ENCODE data around the gene BLZF1. TPM values are rescaled to one million over a fixed set of nuclear protein-coding genes. Genes with fewer than 3 reads are reported as not detected.

The BLZF1 gene
- polyA plus RNA-seq, 1 donor = 22.5 TPM

DNA sequence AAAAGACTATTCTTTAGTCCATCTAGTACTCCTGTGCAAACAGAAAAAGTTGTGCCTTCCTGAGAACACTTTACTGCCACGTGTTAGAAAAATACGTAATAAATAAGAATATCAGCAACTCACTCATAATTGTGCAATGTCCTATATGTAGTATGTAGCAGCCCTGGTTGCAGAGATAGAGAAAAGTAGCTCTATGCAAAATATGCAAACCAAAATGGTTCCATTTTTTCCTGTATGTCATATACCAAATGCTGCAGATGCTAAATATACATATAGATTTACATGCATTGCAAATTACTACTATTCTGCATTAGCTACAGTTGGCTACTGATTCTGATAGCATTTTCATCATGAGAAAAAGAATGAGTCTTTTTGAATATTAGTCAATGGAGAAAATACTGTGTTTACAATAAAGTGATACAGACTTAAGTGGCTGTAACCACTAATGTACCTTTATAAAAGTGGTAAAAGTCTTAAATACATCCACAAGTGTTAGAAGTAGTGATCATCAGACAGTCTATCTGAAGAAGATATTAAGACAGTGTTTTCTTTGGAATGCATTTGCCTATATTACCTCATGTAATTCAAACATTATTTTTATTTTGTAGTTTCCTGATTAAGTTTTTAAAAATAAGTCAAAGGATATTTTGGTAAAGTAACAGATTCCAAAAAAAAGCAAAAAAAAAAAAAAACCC, 20.2 kb upstream of the BLZF1 start:
- H3K4me1 ChIP-seq (ENCODE audit: control insufficient read depth, insufficient read depth, low read length) = peaks cover 24% of the 10 kb centered on the region
- no peak for DNase-seq
- no peaks in the 10 kb centered on the region for H3K27me3 ChIP-seq (ENCODE audit: control insufficient read depth, insufficient read depth, low read length)
- no peak overlapping the region for H3K4me3 ChIP-seq (ENCODE audit: low read length)
- 20% methylated on average over 1 of the region's 2 CpGs for WGBS (ENCODE audit: insufficient coverage, low lambda C conversion rate)
- no peak overlapping the region for H3K27ac ChIP-seq (ENCODE audit: low read length)
- no peaks in the 10 kb centered on the region for H3K9me3 ChIP-seq (ENCODE audit: control insufficient read depth, low read depth, low read length)
- no peaks in the 10 kb centered on the region for H3K36me3 ChIP-seq (ENCODE audit: control insufficient read depth, insufficient read depth, low read length)

DNA sequence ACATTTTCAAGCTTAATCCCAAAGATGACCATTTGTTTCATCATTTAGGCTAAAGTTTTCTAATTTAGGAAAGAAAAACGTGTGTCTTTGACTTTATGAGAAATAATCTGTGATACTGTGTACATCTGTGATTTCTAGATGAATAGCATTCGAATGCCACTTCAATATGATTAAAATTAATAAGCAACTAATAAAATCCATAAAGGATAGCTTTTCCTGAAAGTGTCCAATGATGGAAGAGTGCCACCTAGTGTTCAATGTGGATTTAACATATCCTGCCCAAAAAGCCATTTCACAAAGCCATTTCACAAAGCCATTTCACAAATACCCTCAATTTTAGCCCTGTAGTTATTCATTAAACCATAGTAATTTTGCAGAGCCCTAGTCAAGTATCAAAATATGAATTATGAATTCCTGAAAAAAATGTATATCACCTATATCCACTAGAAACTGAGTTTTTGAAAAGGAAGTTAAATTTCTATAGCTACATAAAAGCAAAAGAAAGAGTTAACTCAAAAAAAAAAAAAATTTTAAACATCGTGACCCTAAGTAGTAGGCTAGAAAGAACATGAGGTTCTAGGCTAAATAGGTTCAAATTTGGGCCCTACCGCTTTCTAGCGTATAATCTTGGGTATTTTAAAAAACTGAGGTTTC, 19.5 kb upstream of the BLZF1 start:
- Histone ChIP-seq H3K4me3 (ENCODE audit: low read length) (no peak overlapping the region), H3K27me3 (ENCODE audit: control insufficient read depth, insufficient read depth, low read length) (no peaks in the 10 kb centered on the region), H3K36me3 (ENCODE audit: control insufficient read depth, insufficient read depth, low read length) (no peaks in the 10 kb centered on the region), H3K4me1 (ENCODE audit: control insufficient read depth, insufficient read depth, low read length) (peaks cover 24% of the 10 kb centered on the region), H3K9me3 (ENCODE audit: control insufficient read depth, low read depth, low read length) (no peaks in the 10 kb centered on the region), H3K27ac (ENCODE audit: low read length) (no peak overlapping the region)
- WGBS (ENCODE audit: insufficient coverage, low lambda C conversion rate) = 50% methylated on average over 2 of the region's 5 CpGs
- peak in 1 of 2 donors; percentile 41 for DNase-seq

DNA sequence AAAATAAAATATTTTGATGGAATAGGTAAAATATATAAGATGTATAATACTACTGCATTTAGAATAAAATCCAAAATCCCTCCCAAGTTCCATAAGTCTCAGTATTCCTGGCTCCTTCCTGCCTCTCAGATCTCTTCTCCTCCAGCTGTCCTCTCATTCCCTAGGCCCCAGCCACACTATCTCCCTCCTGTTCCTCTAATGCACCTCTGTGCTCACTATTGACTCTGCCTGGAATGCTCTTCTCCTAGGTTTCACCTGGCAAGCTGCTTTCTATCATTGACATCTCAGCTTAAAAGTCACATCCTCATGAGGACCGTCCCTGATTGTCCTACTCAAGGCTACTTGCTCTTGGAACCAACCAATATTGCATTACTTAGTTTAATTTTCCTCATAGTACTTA, 7.6 kb upstream of the BLZF1 start:
- Histone ChIP-seq H3K27ac (ENCODE audit: low read length) (no peak overlapping the region), H3K27me3 (ENCODE audit: control insufficient read depth, insufficient read depth, low read length) (no peaks in the 10 kb centered on the region), H3K9me3 (ENCODE audit: control insufficient read depth, low read depth, low read length) (no peaks in the 10 kb centered on the region), H3K36me3 (ENCODE audit: control insufficient read depth, insufficient read depth, low read length) (no peaks in the 10 kb centered on the region), H3K4me1 (ENCODE audit: control insufficient read depth, insufficient read depth, low read length) (no peaks in the 10 kb centered on the region), H3K4me3 (ENCODE audit: low read length) (no peak overlapping the region)
- DNase-seq = no peak
- WGBS (ENCODE audit: insufficient coverage, low lambda C conversion rate) = no CpG with 5 or more reads among the region's 1 CpG

DNA sequence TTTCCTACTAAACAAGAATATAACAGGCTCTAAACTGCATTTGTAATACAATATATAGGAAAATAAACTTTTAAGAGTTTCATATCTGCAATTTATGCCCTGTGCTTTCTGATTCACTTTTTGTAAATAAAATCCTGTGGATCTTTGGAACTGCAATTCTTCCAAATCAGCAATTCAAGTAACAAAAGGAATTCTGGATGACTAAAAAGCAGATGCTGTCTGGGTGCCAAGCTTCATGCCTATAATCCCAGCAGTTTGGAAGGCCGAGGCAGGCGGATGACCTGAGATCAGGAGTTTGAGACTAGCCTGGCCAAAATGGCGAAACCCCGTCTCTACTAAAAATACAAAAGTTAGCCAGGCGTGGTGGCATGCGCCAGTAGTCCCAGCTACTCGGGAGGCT, 6.7 kb upstream of the BLZF1 start:
- no peaks in the 10 kb centered on the region for H3K36me3 ChIP-seq (ENCODE audit: control insufficient read depth, insufficient read depth, low read length)
- WGBS (ENCODE audit: insufficient coverage, low lambda C conversion rate) = no CpG with 5 or more reads among the region's 7 CpGs
- DNase-seq = no peak

DNA sequence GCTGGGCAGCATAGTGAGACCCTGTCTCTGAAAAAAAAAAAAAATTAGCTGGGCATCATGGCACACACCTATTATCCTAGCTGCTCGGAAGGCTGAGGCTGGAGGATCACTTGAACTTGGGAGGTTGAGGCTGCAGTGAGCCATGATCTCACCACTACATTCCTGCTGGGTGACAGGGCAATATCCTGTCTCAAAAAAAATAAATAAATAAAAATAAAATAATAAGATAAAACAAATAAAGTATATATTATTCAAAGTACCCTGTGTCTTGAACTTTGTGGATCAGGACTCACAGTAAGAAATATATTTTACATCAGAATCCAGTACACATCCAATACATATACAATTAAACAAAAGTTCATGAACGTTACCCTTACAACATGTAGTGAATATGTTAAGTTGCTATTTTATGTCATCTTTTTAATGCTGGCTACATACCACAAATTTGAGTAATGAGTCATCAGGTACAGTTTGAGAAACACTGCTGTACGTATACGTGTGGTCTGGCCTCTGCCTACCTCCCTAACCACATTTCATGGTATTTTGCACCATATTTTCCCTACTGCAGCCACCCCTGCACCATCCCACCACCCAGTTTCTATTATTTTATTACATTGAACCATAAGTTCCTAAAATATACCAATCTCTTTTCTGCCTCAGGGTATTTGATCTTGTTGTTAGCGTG, 4.8 kb upstream of the BLZF1 start:
- Histone ChIP-seq H3K27me3 (ENCODE audit: control insufficient read depth, insufficient read depth, low read length) (no peaks in the 10 kb centered on the region), H3K4me1 (ENCODE audit: control insufficient read depth, insufficient read depth, low read length) (no peaks in the 10 kb centered on the region), H3K4me3 (ENCODE audit: low read length) (no peak overlapping the region), H3K9me3 (ENCODE audit: control insufficient read depth, low read depth, low read length) (no peaks in the 10 kb centered on the region), H3K27ac (ENCODE audit: low read length) (no peak overlapping the region), H3K36me3 (ENCODE audit: control insufficient read depth, insufficient read depth, low read length) (no peaks in the 10 kb centered on the region)
- DNase-seq = no peak
- WGBS (ENCODE audit: insufficient coverage, low lambda C conversion rate) = 100% methylated on average over 1 of the region's 5 CpGs

More for the DNA sequence above, 6.7 kb upstream of the BLZF1 start:
- Histone ChIP-seq H3K4me3 (ENCODE audit: low read length) (no peak overlapping the region), H3K27me3 (ENCODE audit: control insufficient read depth, insufficient read depth, low read length) (no peaks in the 10 kb centered on the region), H3K9me3 (ENCODE audit: control insufficient read depth, low read depth, low read length) (no peaks in the 10 kb centered on the region), H3K27ac (ENCODE audit: low read length) (no peak overlapping the region), H3K4me1 (ENCODE audit: control insufficient read depth, insufficient read depth, low read length) (no peaks in the 10 kb centered on the region)

DNA sequence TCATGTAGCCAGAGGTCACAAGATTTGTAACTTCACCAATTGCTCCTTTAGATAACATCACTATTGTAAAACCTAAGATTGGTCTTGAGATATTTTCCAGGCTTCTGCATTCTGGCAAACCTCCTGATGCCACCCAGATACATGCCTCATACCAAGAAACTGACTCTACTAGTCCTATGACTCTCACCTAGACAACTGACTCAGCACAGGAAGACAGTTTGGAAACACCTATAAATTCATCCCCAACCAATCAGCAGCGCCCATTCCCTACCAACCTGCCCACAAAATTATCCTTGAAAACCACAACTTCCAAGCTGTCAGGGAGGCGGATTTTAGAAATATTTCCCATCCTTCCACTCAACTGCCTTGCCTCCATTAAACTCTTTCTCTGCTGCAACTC, 3.0 kb upstream of the BLZF1 start:
- H3K9me3 ChIP-seq (ENCODE audit: control insufficient read depth, low read depth, low read length) = no peaks in the 10 kb centered on the region
- peaks cover 2% of the 10 kb centered on the region for H3K36me3 ChIP-seq (ENCODE audit: control insufficient read depth, insufficient read depth, low read length)
- no peak overlapping the region for H3K27ac ChIP-seq (ENCODE audit: low read length)
- no peaks in the 10 kb centered on the region for H3K27me3 ChIP-seq (ENCODE audit: control insufficient read depth, insufficient read depth, low read length)
- WGBS (ENCODE audit: insufficient coverage, low lambda C conversion rate) = 100% methylated on average over 1 of the region's 2 CpGs
- DNase-seq = no peak
- H3K4me3 ChIP-seq (ENCODE audit: low read length) = no peak overlapping the region
- peaks cover 2% of the 10 kb centered on the region for H3K4me1 ChIP-seq (ENCODE audit: control insufficient read depth, insufficient read depth, low read length)

DNA sequence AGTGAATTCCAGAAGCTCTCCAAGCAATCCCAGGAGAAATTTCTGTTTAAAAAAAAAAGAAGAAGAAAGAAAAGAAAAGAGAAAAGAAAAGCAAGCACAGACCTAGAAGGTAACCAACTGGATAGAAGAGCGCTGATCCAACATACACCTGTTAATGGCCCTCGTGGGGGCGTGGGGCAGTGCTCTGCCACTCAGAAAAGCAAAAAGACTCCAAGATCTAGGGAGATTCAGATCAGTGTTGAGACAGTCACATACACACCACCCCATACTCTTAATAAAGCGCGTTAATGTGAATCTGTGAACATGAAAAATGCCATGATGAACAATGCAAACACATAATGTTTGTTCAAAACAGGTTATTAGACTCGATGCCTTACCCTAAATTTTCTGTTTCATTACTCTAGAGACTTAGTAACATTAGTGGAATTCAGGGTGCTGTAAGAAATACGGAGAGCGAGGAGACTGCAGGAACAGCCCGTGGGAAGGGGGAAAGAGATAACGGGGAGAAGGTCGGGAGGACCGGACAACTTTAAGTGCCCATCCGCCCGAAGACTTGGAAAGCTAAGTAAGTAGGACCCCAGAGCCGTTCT, 804 bp upstream of the BLZF1 start:
- Histone ChIP-seq H3K4me1 (ENCODE audit: control insufficient read depth, insufficient read depth, low read length) (peaks cover 2% of the 10 kb centered on the region), H3K9me3 (ENCODE audit: control insufficient read depth, low read depth, low read length) (no peaks in the 10 kb centered on the region), H3K27ac (ENCODE audit: low read length) (peak overlapping the region; percentile 86), H3K36me3 (ENCODE audit: control insufficient read depth, insufficient read depth, low read length) (peaks cover 13% of the 10 kb centered on the region), H3K4me3 (ENCODE audit: low read length) (peak overlapping the region; percentile 68), H3K27me3 (ENCODE audit: control insufficient read depth, insufficient read depth, low read length) (no peaks in the 10 kb centered on the region)
- WGBS (ENCODE audit: insufficient coverage, low lambda C conversion rate) = 19% methylated on average over 3 of the region's 15 CpGs
- DNase-seq = no peak

DNA sequence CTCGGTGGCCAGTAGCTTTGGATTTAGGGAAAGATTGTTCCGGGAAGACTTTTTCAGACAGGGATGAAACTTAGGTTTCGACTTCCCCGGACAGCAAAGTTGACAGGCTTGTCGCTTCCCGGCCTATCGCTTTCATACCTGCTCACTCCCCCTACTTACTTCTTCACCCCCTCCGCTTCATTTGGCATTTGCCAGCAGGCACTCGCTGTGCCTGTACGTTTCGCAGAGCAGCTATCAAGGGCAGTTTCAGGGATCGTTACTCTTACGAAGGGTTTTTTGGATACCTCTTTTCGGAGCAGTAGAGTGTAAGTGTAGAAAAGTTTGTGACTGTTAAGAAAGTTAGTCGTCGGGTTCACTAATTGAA, 393 bp downstream of the BLZF1 start:
- no peak for DNase-seq
- peak overlapping the region; percentile 86 for H3K27ac ChIP-seq (ENCODE audit: low read length)
- H3K4me3 ChIP-seq (ENCODE audit: low read length) = peak overlapping the region; percentile 68
- H3K9me3 ChIP-seq (ENCODE audit: control insufficient read depth, low read depth, low read length) = no peaks in the 10 kb centered on the region
- H3K27me3 ChIP-seq (ENCODE audit: control insufficient read depth, insufficient read depth, low read length) = no peaks in the 10 kb centered on the region
- peaks cover 20% of the 10 kb centered on the region for H3K36me3 ChIP-seq (ENCODE audit: control insufficient read depth, insufficient read depth, low read length)
- WGBS (ENCODE audit: insufficient coverage, low lambda C conversion rate) = 0% methylated on average over 4 of the region's 16 CpGs
- H3K4me1 ChIP-seq (ENCODE audit: control insufficient read depth, insufficient read depth, low read length) = peaks cover 2% of the 10 kb centered on the region

DNA sequence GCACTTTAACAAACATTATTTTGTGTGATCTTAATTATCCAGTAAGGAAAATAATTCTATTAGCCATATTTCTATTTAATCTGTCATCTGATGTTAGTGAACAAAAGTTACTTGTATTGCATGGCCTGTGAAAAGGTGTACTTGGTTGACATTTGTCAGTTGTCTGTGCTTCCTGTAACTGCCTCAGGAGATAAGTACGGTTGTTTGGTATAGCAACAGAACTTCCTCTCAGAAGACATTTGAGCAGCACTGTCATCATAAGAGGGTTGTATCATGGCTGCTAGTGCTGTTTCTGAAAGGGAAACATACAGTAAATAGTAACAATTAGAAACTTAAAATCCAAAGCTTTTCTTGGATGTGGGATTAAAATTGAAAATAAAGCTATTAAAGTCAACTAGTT, 3.4 kb downstream of the BLZF1 start:
- DNase-seq = no peak
- H3K4me3 ChIP-seq (ENCODE audit: low read length) = no peak overlapping the region
- H3K36me3 ChIP-seq (ENCODE audit: control insufficient read depth, insufficient read depth, low read length) = peaks cover 24% of the 10 kb centered on the region
- peaks cover 2% of the 10 kb centered on the region for H3K4me1 ChIP-seq (ENCODE audit: control insufficient read depth, insufficient read depth, low read length)
- no peak overlapping the region for H3K27ac ChIP-seq (ENCODE audit: low read length)
- no peaks in the 10 kb centered on the region for H3K27me3 ChIP-seq (ENCODE audit: control insufficient read depth, insufficient read depth, low read length)
- no CpG with 5 or more reads among the region's 1 CpG for WGBS (ENCODE audit: insufficient coverage, low lambda C conversion rate)
- no peaks in the 10 kb centered on the region for H3K9me3 ChIP-seq (ENCODE audit: control insufficient read depth, low read depth, low read length)

DNA sequence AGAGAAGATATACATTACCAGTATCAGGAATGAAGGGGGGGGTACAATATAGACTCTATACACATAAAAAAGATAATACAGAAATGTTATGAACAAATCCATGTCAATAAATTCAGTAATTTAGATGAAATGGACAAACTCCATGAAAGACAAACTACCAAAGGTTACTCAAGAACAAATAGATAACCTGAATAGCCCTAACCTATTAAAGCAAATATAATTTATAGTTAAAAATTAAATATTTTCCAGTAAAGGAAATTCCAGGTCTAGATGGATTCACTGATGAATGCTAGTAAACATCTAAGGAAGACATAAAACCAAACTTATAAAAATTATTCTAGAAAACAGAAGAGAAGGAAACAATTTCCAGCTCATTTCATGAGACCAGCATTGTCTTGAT, 13.2 kb downstream of the BLZF1 start:
- DNase-seq = no peak
- H3K9me3 ChIP-seq (ENCODE audit: control insufficient read depth, low read depth, low read length) = no peaks in the 10 kb centered on the region
- H3K27me3 ChIP-seq (ENCODE audit: control insufficient read depth, insufficient read depth, low read length) = no peaks in the 10 kb centered on the region
- no peaks in the 10 kb centered on the region for H3K4me1 ChIP-seq (ENCODE audit: control insufficient read depth, insufficient read depth, low read length)
- H3K36me3 ChIP-seq (ENCODE audit: control insufficient read depth, insufficient read depth, low read length) = peaks cover 41% of the 10 kb centered on the region
- no peak overlapping the region for H3K27ac ChIP-seq (ENCODE audit: low read length)
- H3K4me3 ChIP-seq (ENCODE audit: low read length) = no peak overlapping the region
